ENCODE data around the gene C1orf185.

GRCh38 chr1:51133045-51133444 is 31.0 kb downstream of the C1orf185 start:
- TF ChIP-seq, protein P1, sequence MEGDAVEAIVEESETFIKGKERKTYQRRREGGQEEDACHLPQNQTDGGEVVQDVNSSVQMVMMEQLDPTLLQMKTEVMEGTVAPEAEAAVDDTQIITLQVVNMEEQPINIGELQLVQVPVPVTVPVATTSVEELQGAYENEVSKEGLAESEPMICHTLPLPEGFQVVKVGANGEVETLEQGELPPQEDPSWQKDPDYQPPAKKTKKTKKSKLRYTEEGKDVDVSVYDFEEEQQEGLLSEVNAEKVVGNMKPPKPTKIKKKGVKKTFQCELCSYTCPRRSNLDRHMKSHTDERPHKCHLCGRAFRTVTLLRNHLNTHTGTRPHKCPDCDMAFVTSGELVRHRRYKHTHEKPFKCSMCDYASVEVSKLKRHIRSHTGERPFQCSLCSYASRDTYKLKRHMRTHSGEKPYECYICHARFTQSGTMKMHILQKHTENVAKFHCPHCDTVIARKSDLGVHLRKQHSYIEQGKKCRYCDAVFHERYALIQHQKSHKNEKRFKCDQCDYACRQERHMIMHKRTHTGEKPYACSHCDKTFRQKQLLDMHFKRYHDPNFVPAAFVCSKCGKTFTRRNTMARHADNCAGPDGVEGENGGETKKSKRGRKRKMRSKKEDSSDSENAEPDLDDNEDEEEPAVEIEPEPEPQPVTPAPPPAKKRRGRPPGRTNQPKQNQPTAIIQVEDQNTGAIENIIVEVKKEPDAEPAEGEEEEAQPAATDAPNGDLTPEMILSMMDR (IDR thresholded peaks at IDR 0.05): no peak
- no peak for TF ChIP-seq POLR2A (IDR thresholded peaks at IDR 0.05)

Data from sigmoid colon (tissue), 3 donors.